ENCODE results near the gene RAB6B.
"Not testable (repeated sequence)": the region's sequence is repeated elsewhere in the genome, so short reads cannot be mapped to it uniquely, and the experiment has no call there.

The RAB6B gene

GRCh38 chr3:133781570-133781969 is 114.1 kb downstream of the RAB6B start:
- H3K9me3 ChIP-seq (ENCODE audit: control insufficient read depth, low read length) = no peaks in the 10 kb centered on the region
- no peaks in the 10 kb centered on the region for H3K27me3 ChIP-seq (ENCODE audit: control insufficient read depth, insufficient read depth, low read length)
- no peaks in the 10 kb centered on the region for H3K4me1 ChIP-seq (ENCODE audit: control insufficient read depth, insufficient read depth, low read length)
- H3K4me3 ChIP-seq (ENCODE audit: low read length) = no peak overlapping the region
- H3K9ac ChIP-seq (ENCODE audit: low read length) = no peak overlapping the region
- no peaks in the 10 kb centered on the region for H3K36me3 ChIP-seq (ENCODE audit: control insufficient read depth, insufficient read depth, low read length)

DNA sequence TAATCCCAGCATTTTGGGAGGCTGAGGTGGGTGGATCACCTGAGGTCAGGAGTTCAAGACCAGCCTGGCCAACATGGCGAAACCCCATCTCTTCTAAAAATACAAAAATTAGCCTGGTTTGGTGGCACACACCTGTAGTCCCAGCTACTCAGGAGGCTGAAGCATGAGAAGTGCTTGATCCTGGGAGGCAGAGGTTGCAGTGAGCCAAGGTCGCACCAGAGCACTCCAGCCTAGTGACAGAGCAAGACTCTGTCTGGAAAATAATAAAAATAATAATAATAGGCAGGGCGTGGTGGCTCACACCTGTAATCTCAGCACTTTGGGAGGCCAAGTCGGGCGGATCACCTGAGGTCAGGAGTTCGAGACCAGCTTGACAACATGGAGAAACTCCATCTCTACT is 114.9 kb downstream of the RAB6B start:
- not testable (repeated sequence) for H3K27me3 ChIP-seq (ENCODE audit: control insufficient read depth, insufficient read depth, low read length); H3K9ac ChIP-seq (ENCODE audit: low read length)

DNA sequence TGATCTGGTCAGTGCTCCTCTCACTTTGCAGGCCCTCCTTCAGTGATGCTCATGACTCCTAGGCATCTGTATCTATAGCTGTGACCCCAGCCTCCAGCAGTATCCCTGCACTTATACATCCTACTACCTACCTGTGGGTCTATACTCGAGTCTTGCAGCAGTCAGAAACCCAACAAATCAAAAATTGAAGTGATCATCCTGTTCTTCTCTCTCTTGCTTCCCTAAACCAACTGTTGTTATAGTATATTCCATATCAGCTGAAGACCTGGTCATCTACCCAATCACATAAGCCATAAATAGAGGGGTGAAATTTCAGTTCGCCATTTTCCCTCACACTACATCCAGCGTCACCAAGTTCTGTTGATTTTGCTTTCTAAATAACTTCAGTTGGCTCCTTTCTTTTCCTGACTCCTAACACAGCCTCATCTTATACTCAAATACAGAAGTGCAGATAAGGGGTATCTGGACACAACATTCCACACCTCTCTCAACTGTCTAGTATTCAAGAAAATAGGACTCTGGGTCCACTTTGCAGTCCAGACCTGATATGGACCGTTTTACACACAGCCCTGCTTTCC is 116.0 kb downstream of the RAB6B start:
- no peaks in the 10 kb centered on the region for H3K9me3 ChIP-seq (ENCODE audit: control insufficient read depth, low read length)
- H3K36me3 ChIP-seq (ENCODE audit: control insufficient read depth, insufficient read depth, low read length) = no peaks in the 10 kb centered on the region
- no peak overlapping the region for H3K4me3 ChIP-seq (ENCODE audit: low read length)
- no peak overlapping the region for H3K9ac ChIP-seq (ENCODE audit: low read length)
- no peaks in the 10 kb centered on the region for H3K27me3 ChIP-seq (ENCODE audit: control insufficient read depth, insufficient read depth, low read length)
- H3K4me1 ChIP-seq (ENCODE audit: control insufficient read depth, insufficient read depth, low read length) = no peaks in the 10 kb centered on the region

More for the DNA sequence above, 114.9 kb downstream of the RAB6B start:
- not testable (repeated sequence) for H3K36me3 ChIP-seq (ENCODE audit: control insufficient read depth, insufficient read depth, low read length); H3K4me1 ChIP-seq (ENCODE audit: control insufficient read depth, insufficient read depth, low read length); H3K4me3 ChIP-seq (ENCODE audit: low read length); H3K9me3 ChIP-seq (ENCODE audit: control insufficient read depth, low read length)

DNA sequence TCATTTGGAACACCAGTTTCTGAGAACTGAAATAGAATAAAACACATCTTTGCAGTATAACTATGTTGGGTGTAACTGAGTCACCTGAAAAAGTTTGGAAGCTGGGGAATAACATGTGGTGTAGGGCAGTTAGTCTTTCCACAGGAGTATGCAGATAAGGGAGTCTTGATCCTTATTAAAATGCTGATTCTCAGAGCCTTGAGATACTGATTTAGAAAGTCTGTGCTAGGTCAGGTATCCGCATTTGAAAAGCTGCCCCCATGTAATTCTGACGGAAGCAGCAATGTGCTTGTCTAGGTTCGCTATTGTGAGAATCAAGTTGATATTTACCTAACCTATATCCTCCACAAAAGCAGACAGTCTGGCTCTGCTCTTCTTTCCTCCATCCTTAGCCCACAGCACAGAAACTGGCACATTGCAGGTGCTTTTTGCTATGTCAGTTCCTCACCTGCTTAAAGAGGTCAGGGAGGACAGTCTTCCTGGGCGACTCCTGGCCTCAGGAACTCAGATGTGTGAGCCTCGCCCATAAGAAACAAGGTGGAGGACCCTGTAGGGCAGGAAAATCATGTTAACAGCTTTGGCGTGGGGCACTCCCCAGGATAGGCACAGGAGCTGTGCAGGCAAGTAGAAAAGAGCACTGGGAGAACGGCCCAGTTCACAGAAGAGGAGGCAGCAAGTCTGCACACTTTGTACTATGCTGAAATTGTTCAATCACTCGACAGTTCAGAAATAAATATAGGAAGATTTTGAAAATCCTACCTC is 117.7 kb downstream of the RAB6B start:
- no peaks in the 10 kb centered on the region for H3K36me3 ChIP-seq (ENCODE audit: control insufficient read depth, insufficient read depth, low read length)
- no peaks in the 10 kb centered on the region for H3K4me1 ChIP-seq (ENCODE audit: control insufficient read depth, insufficient read depth, low read length)
- H3K9me3 ChIP-seq (ENCODE audit: control insufficient read depth, low read length) = no peaks in the 10 kb centered on the region
- no peak overlapping the region for H3K9ac ChIP-seq (ENCODE audit: low read length)
- no peak overlapping the region for H3K4me3 ChIP-seq (ENCODE audit: low read length)
- H3K27me3 ChIP-seq (ENCODE audit: control insufficient read depth, insufficient read depth, low read length) = no peaks in the 10 kb centered on the region

GRCh38 chr3:133776794-133777438 is 118.8 kb downstream of the RAB6B start:
- H3K27me3 ChIP-seq (ENCODE audit: control insufficient read depth, insufficient read depth, low read length) = no peaks in the 10 kb centered on the region
- H3K9me3 ChIP-seq (ENCODE audit: control insufficient read depth, low read length) = no peaks in the 10 kb centered on the region
- no peaks in the 10 kb centered on the region for H3K36me3 ChIP-seq (ENCODE audit: control insufficient read depth, insufficient read depth, low read length)
- no peak overlapping the region for H3K9ac ChIP-seq (ENCODE audit: low read length)
- H3K4me3 ChIP-seq (ENCODE audit: low read length) = no peak overlapping the region
- no peaks in the 10 kb centered on the region for H3K4me1 ChIP-seq (ENCODE audit: control insufficient read depth, insufficient read depth, low read length)

- Histone ChIP-seq H3K27me3 (ENCODE audit: control insufficient read depth, insufficient read depth, low read length) (no peaks in the 10 kb centered on the region), H3K36me3 (ENCODE audit: control insufficient read depth, insufficient read depth, low read length) (no peaks in the 10 kb centered on the region), H3K9me3 (ENCODE audit: control insufficient read depth, low read length) (no peaks in the 10 kb centered on the region), H3K4me1 (ENCODE audit: control insufficient read depth, insufficient read depth, low read length) (no peaks in the 10 kb centered on the region), H3K9ac (ENCODE audit: low read length) (no peak overlapping the region), H3K4me3 (ENCODE audit: low read length) (no peak overlapping the region)
Observed at GRCh38 chr3:133775835-133776234, 119.8 kb downstream of the RAB6B start.

GRCh38 chr3:133775309-133775708 is 120.4 kb downstream of the RAB6B start:
- Histone ChIP-seq H3K9ac (ENCODE audit: low read length) (no peak overlapping the region), H3K36me3 (ENCODE audit: control insufficient read depth, insufficient read depth, low read length) (no peaks in the 10 kb centered on the region), H3K9me3 (ENCODE audit: control insufficient read depth, low read length) (no peaks in the 10 kb centered on the region), H3K27me3 (ENCODE audit: control insufficient read depth, insufficient read depth, low read length) (no peaks in the 10 kb centered on the region), H3K4me1 (ENCODE audit: control insufficient read depth, insufficient read depth, low read length) (no peaks in the 10 kb centered on the region), H3K4me3 (ENCODE audit: low read length) (no peak overlapping the region)
